ENCODE data around the gene MYBPC1. TPM values are rescaled to one million over a fixed set of nuclear protein-coding genes. Genes with fewer than 3 reads are reported as not detected.

The MYBPC1 gene
- total RNA-seq, 3 donors from 2014 or later = 9.3 to 12.6 (median 10.0) TPM

- ATAC-seq = no peak
- Histone ChIP-seq H3K36me3 (ENCODE audit: low read depth) (no peaks in the 10 kb centered on the region), H3K4me1 (ENCODE audit: low read depth) (peaks cover 4% of the 10 kb centered on the region), H3K9me3 (no peaks in the 10 kb centered on the region), H3K4me3 (no peak overlapping the region)
- intact Hi-C loops (cut with DNase I, micrococcal nuclease) = no loop called here
- no peak for DNase-seq
- no peak for TF ChIP-seq CTCF (IDR thresholded peaks at IDR 0.05)
Observed at GRCh38 chr12:101648195-101648594, 53.4 kb downstream of the MYBPC1 start.

- intact Hi-C loops (cut with DNase I, micrococcal nuclease) = no loop called here
- no peaks in the 10 kb centered on the region for H3K36me3 ChIP-seq (ENCODE audit: low read depth)
- DNase-seq = no peak
Observed at GRCh38 chr12:101650346-101651117, 55.8 kb downstream of the MYBPC1 start.

GRCh38 chr12:101653030-101653429 is 58.3 kb downstream of the MYBPC1 start:
- Histone ChIP-seq H3K36me3 (ENCODE audit: low read depth) (no peaks in the 10 kb centered on the region), H3K4me3 (no peak overlapping the region), H3K9me3 (no peaks in the 10 kb centered on the region), H3K4me1 (ENCODE audit: low read depth) (peaks cover 13% of the 10 kb centered on the region)
- ATAC-seq (peak; percentile 51), DNase-seq (no peak)
- TF ChIP-seq CTCF (IDR thresholded peaks at IDR 0.05) = no peak
- intact Hi-C loops (cut with DNase I, micrococcal nuclease) = no loop called here

More at GRCh38 chr12:101650346-101651117, 55.8 kb downstream of the MYBPC1 start:
- ATAC-seq = no peak
- H3K9me3 ChIP-seq = no peaks in the 10 kb centered on the region
- no peak for TF ChIP-seq CTCF (IDR thresholded peaks at IDR 0.05)
- H3K4me3 ChIP-seq = no peak overlapping the region
- peaks cover 13% of the 10 kb centered on the region for H3K4me1 ChIP-seq (ENCODE audit: low read depth)

- ATAC-seq (peak; percentile 99), DNase-seq (peak in 1 of 3 donors; percentile 60)
- no peak overlapping the region for H3K4me3 ChIP-seq
- intact Hi-C loops (cut with DNase I, micrococcal nuclease) = no loop called here
- H3K9me3 ChIP-seq = no peaks in the 10 kb centered on the region
- peaks cover 13% of the 10 kb centered on the region for H3K4me1 ChIP-seq (ENCODE audit: low read depth)
- no peaks in the 10 kb centered on the region for H3K36me3 ChIP-seq (ENCODE audit: low read depth)
- no peak for TF ChIP-seq CTCF (IDR thresholded peaks at IDR 0.05)
Observed at GRCh38 chr12:101653503-101653902, 58.7 kb downstream of the MYBPC1 start.

GRCh38 chr12:101654442-101654841 is 59.7 kb downstream of the MYBPC1 start:
- intact Hi-C loops (cut with DNase I, micrococcal nuclease) = no loop called here
- TF ChIP-seq CTCF (IDR thresholded peaks at IDR 0.05) = no peak
- H3K4me3 ChIP-seq = no peak overlapping the region
- no peaks in the 10 kb centered on the region for H3K36me3 ChIP-seq (ENCODE audit: low read depth)
- ATAC-seq (peak; percentile 46), DNase-seq (no peak)
- H3K9me3 ChIP-seq = no peaks in the 10 kb centered on the region
- peaks cover 13% of the 10 kb centered on the region for H3K4me1 ChIP-seq (ENCODE audit: low read depth)
